Measurements from ENCODE around the gene NUDT16L1.

NUDT16L1 gene

DNA sequence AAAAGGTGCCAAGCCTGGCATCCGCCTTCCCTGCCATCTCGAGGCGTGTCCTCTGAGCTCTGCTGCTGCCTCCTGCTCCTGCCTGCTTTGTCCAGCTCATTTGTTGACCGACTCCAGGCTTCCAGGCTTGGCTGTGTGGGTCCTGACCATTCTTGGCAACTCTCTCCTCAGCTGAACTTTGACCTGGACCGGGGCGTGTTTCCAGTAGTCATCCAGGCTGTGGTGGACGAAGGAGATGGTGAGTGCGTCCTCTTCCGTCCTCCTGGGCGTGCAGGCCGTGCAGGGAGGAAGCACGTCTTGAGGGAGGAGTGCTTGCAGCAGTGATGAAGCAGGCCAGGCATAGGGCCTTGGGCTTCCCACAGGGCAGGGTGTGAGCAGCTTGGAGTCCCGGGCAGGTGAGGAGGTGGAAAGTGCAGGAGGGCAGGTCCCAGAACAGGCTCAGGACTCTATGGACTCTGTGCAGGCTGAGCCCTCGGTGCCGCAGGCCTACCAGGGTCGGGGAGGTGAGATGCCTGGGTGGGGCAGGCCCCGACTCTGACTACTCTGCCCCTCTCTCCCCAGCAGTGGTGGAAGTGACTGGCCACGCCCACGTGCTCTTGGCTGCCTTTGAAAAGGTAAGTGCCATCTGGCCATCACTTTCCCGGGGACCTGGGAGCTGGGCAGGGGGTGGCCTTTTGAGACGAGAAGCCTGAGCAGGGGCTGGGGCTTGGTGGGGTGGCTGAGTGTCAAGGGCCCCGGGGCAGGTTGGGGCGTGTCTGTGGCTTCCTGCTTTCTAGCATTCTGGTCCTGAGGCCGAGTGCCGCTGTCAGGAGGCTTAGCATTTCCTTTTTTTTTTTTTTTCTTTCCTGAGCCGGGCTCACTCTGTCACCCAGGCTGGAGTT, 28.6 kb upstream of the NUDT16L1 start:
- DNase-seq = no peak

DNA sequence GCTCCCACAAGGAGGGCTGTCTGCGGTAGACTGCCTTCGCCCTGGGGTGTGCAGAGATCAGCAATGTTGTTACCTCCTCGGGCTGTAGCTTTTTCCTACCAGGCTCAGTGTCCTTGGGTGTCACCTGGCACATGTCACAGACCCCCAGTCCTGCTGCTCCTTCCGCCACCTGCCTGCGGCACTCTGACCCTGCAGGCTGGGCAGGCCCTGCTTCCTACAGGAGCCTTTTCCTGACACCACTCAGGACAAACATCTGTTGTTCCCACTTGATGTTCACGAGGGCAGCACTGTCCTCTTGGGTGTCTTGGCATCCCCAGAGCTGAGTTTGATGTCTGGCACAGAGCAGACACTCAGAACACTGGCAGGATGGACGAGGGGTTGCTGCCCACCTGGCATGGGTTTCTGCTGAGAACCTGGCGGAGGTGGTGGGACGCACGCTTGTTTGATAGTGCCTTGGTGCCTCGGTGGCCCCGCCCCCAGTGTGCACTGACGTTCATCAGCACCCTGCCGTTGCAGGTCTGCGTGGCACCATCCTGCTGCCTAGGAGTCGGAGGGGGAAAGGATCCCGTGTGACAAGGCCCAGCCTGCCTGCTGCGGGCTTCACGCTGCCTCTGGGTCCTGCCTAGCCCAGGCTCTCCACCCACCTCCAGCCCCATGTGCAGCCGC, 26.7 kb upstream of the NUDT16L1 start:
- no peak for DNase-seq

DNA sequence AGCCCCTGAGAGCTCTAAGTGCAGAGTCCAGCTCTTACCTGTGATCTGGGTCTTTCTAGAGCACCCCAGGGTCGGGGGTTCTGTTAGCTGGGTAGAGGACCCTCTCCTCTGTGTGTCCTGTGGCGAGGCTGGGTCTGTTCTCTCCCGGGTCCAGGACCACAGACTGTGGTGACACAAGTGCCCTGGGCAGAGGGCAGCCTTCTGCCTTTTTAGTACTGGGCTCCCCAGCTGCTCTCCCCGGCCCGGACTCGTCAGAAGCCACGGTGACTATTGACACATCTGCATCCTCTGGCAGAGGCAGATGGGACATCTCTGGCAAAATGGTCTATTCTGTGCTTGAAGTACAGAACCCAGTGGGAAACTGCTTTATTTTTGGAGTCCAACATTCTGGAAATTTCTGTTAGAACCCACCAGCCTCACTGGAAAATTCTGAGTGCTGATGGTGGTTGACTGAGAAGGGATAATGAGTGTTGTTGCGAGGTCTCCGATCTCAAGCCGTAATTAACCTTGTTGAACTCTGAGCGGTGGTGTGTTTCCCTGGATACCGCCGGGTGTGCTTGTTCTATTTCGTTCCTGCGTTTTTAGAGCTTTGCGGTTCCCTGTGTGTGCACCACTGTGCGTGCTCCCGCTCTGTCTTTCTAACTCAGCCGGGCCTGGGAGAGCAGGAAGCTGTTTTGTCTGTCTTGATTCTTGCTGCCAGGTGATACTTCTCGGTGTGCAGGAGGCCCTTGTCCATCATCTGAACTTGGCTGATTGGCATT, 26.0 kb upstream of the NUDT16L1 start:
- DNase-seq = no peak

DNA sequence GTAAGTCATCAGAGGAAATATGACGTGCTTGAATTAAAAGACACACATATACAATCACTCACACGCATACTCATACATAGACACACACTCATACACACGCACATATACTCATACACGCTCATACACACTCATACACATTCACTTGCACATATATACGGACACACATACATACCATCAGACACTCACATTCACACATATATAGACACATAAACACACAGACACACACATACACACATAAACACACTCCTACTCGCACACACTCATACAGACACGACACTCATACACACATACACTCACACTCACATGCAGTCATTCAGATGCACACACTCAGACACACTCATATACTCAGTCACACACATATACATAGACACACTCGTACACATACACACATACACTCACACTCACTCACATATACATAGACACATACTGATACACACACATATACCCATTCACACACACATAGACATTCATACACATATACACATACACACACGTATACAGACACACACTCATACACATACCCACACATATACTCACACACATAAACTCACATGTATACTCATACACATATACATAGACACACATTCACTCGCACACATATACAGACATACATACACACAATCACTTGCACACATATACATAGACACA, 24.9 kb upstream of the NUDT16L1 start:
- no peak for DNase-seq

DNA sequence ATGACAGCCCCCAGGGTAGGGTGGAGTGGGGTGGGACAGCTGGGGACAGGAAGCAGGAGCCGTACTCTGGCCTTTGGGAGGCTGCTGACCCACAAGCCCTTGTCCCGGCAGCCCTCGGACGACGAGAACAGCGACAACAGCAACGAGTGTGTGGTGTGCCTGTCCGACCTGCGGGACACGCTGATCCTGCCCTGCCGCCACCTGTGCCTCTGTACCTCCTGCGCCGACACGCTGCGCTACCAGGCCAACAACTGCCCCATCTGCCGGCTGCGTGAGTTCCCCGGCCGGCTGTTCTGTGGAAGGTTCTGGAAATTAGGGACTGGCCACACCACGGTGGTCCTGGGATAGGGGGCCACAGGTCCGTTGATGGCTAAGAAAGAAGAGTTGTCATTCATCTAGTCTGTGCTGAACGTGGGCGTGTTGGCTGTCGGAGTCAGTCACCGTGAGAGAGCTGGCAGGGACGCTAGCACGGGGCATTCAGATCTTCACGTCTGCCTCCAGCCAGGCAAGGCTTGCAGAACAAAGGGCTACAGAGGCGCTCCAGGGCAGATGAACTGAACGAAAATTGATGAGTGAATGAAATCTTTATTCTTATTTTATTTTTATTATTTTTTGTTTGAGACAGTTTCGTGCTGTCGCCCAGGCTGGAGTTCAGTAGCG, 19.8 kb upstream of the NUDT16L1 start:
- DNase-seq = no peak

DNA sequence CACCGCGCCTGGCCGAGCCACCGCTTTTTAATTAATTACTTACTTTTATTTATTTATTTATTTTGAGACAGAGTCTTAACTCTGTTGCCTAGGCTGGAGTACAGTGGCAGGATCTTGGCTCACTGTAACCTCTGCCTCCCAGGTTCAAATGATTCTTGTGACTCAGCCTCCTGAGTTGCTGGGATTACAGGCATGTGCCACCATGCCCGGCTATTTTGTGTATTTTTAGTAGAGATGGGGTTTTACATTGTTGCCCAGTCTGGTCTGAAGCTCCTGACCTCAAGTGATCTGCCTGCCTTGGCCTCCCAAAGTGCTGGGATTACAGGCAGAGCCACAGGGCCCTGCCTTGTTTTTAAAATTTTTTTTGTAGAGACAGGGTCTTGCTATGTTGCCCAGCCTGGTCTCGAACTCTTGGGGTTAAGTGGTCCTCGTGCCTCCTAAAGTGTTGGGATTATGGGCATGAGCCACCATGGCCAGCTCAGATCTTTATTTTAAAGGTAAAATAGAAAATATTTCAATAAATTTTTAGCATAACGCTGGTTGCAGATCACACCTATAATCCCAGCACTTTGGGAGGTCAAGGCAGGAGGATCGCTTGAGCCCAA, 18.3 kb upstream of the NUDT16L1 start:
- DNase-seq = no peak

DNA sequence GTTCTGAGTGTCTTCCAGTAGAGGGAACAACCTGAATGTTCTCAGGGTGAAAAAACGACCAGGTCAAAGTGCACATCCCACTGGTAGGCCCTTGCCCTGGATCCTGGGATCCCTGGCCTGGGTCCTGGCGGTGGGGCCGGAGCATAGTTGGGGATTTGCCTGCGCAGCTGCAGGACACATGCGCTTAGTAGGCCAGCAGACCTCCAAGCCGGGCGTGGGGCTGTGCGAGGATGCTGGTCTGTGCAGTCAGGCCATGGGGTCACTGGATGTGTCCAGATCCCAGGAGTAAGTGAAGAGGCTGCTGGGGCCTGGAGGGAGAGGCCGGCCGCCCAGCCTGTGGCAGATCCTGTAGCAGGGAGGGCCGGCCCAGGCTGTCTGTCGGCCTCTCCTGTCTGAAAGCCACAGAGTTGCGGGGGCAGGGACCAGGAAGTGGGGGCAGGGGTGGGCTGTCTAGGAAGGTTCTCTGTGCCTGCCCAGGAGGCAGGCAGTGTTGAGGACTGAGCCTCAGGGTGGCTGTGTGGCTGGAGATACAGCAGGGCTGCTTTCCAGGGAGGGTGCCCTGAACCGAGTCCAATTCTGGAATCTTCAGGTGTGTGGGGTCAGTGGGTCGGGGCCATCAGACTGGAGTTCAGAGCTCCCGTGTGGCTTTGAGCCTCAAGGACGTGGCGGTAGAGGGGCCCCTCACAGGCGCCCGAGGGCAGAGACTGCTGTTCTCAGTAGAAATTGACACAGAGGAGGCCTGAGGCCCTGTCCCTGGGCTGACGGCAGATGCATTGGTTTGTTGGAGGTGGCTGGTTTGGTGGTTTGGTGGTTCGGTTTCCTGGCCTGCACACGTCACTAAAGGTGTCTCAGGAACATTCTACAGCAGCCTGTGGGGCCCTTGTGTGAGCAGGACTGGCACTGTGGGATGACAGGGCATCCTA, 17.2 kb upstream of the NUDT16L1 start:
- DNase-seq = no peak

DNA sequence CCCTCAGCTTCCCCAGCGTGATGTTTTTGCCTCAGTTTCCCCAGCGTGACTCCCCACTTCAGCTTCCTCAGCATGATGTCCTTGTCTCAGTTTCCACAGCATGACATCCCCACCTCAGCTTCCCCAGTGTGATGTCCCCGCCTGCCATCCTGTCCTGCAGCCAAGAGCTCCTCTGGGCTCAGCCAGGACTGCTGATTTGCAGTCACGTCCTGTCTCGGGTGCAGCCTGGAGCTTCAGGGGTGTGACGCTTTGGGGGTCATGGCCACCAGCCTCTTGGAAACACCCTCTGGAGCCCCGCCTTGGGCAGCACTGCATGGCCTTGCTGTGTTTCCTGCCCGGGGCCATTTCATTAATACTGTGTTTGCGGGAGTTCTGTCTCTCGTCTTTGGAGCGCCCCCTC, 16.5 kb upstream of the NUDT16L1 start:
- no peak for DNase-seq

DNA sequence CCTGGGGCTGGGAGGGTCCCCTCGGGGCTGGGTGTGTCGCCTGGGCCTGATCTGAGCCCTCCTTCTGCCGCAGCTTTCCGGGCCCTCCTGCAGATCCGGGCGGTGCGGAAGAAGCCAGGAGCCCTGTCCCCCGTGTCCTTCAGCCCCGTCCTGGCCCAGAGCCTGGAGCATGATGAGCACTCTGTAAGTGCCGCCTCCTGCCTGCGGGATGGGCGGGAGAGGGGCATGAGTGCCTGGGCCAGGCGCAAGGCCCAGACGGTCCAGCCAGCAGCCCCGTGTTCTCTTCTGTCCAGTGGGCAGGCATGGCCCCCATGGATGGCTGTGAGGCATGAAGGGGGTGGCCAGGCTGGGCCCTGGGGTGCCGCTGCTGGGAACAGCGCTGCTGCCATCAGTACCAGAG, 16.0 kb upstream of the NUDT16L1 start:
- no peak for DNase-seq

DNA sequence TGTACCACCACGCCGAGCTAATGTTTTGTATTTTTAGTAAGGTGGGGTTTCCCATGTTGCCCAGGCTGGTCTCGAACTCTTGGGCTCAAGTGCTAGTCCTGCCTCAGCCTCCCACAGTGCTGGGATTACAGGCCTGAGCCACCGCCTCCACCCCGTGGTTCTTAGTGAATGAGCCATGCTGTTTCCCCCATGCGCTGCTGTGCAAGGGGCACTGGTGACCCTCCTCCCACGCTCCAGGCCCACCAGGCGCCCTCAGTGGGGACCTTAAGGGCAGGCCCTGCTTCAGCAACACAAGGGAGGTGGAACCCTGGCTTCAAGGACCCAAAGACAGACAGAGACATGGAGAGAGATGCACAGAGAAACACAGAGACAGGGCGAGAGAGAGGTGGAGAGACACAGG, 15.4 kb upstream of the NUDT16L1 start:
- no peak for DNase-seq

DNA sequence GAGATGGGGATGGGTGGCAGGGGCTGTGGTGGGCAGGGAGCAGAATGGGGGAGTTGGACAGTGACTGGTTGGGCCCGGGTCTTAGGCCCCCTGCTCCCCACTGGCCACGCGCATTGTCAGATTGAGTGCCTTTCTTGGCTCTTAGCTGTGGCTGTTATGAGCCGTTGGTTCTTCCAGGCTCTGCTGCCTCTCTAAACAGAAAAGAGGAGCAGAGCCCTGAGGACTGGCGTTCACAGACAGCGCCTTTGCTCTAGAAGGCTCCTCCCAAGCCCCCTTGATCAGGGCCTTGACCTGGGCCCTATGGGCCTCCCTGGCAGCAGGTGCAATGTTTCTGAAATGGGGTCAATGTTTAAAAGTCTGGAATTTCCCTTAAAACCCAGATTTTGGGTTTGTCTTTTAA, 14.8 kb upstream of the NUDT16L1 start:
- DNase-seq = no peak

DNA sequence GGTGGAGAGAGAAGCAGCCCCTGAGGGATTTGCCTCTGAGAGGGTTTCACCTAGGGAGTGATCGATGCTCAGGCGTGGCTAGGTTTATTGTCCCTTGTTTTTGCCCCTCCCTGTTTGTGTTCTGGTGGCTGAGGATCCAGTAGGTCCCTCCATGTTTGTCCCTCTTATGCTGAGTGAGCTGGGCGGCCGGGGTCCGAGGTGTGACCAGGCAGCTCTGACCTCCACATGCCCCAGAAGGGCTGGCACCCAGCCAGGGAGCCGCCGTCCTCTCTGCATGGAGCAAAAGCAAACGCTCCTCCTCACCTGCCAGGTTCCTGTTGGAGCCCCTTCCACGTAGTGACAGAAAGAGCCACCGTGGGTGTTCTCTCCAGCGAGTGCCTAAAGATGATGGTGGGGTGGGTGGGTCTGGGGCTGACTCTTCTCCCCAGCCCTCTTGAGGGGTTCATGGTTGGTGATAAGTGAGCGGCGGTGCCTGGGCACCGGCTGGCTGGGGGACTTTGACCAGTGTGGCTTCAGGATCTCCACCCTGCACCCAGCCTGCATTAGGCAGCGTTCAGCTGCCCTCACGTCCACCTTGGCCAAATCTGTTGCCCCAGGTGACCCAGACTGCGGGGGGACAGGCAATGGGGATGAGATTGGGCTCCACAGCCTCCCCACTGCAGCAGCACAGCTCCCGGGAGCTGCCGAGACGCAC, 14.1 kb upstream of the NUDT16L1 start:
- no peak for DNase-seq

DNA sequence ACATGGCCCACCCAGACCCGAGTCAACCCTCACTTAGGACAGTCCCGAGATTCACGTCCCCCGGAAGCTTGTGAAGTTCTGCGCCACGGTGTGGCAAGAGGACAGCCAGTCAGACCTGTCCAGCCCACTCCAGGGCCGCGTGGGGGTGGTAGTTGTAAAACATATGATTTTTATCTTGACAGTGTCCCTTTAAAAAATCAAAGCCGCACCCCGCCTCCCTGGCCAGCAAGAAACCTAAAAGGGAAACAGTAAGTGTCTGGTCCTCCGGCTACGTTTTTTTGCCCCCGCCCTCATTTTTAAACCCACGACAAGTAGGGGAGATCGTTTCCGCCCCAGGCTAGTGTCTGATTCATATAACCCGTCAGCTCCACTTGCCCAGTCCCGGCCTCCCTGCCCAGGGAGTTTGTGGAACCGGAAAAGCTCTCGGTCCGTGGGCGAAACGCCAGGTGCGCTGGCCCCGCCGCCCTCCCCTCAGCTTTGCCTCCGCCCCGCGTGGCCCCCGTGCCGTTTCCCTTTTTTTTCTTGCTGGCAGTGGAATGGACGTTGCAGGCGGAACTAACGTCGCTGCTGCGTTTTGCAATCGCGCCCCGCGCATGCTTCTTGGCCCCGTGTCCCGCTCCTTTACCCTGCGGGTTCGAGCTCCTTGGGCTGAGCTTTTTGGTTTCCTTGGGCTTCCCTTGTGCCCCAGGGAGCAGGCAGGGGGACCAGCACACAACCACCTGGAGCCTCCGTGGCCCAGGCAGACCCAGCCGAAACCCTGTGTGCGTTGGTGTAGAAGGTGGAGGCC, 13.3 kb upstream of the NUDT16L1 start:
- DNase-seq = no peak

DNA sequence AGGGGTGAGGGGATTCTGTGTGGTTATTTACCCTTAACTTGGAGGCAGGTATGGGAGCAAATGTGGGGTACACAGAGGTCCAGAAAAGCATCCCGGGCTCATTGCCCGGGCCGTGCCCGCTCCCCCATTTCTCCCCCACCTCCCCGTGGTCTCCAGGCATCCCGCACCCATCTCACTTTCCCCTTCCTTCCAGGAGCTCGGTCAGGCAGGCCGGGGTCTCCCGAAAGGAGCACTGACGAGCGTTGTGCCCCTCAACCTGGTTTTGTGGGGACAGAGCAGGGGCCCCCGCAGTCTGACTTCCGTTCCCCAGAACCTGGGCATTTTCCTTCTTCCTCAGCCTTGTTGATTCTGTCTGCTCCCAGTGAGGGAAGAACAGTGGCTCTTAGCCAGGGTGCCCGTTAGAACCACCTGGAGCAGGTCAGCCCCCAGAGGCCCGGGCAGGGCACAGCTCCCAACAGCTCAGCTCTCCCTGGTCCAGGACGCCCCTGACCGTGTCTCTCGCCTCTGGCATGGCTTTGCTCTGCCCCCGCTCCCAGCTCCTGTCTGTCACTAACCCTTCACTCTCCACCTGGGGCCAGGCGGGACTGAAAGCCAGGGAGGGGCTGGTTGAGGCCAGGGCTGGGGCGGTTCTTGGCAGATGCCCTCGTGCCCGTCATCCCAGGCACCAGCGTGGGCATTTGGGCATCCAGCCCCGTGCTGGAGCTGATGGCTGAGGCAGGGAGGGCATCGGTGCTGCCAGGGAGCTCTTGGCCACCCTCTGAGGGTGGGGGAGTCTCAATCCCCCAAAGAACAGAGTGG, 12.5 kb upstream of the NUDT16L1 start:
- DNase-seq = no peak

DNA sequence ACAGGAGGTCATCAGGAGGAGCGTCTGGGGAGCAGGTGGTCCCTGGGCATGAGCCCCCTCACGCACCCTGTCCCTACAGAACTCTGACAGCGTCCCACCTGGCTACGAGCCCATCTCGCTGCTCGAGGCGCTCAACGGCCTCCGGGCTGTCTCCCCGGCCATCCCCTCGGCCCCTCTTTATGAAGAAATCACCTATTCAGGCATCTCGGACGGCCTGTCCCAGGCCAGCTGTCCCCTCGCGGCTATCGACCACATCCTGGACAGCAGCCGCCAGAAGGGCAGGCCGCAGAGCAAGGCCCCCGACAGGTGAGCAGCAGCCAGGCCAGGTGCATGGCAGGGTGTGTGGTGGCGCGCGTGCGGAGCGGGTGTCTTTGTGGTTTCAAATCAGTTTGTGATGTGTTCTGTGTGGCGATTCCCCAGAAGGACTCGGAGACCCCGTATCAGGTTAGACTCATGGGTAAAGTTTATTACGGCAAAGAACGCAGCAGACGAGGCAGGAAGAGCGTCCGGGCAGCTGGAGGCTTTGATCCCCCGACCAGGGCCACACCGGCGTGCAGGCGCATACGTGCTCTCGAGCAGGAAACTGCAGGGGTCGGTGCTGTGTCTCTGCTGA, 11.8 kb upstream of the NUDT16L1 start:
- DNase-seq = no peak

DNA sequence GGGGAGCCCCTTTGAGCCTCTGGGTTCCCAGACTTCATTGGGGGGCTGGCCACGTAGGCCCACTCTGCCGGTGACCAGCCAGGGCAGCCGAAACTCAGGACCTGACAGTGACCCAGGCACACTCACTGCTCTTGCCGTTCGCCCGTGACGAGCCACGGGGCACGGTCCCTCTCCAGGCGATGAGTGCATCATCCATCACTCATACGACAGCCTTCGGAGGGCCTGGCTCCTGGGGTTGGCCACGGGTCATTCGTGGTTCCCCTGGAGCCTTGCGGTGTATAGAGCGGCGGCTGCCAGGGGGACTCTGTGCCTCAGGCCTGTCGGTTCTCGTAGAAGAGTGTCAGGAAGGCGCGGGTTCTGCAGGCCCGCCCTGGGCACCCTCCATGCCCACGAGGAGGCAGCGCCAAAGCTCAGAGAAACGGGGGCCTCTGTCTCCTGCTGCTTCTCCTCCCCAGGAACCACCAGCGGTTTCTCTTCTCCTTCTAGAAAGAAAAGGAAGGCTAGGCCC, 11.2 kb upstream of the NUDT16L1 start:
- no peak for DNase-seq

DNA sequence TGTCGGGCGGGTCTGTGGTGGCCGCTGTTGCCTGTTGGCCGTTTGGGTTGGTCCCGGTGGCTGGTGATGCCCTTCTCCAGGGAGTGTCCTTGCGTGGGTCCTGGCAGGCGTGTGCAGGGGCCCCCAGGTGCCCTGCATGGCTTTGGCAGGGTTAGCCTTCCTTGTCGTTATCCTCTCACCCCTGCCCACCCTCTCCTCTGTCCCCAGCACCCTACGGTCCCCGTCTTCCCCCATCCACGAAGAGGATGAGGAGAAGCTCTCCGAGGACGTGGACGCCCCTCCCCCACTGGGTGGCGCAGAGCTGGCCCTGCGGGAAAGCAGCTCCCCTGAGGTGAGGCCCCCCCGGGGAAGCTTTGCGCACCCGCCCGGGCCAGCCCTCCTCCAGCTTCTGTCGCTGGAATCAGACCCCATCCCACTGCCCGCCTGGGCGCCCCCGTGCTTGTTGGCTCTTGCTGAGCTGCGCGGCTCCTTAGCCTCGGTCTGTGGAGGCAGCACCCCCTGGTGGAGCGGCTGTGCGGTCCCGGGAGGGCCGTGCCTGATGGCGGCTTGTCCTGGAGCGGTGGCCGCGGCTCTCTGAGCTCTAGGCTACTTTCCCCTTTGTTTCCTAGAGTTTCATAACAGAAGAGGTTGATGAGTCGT, 10.6 kb upstream of the NUDT16L1 start:
- no peak for DNase-seq
